HG03520 (cell line): ENCODE measurements around the gene FBXO10.

Experiments used
- ATAC-seq: cut with Tn5 transposase; IDR thresholded peaks from one replicate; pipeline ENCODE4 v1.9.1; 2021; ENCODE audit warnings: mild to moderate bottlenecking, moderate library complexity; ENCODE audit not compliant: unreplicated experiment

Gene FBXO10

DNA sequence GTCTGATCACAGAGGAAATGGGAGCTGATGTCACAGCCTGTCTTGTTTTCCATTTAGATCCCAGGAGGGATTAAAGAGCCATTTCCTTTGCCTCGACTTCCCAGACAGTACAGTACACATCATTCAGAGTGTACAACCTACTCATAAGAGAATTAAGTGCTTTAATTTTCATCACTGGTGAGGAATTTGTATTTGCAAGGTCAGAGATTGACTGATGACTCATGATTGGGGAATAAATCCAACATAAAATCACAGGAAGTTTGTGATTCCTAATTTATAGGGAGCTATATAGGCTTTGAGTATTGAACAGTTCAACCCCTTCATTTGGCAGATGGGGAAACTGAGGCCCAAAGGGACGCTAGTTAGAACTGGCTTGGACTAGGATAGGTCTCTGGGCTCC, 20.3 kb upstream of the FBXO10 start:
- ATAC-seq: no peak

DNA sequence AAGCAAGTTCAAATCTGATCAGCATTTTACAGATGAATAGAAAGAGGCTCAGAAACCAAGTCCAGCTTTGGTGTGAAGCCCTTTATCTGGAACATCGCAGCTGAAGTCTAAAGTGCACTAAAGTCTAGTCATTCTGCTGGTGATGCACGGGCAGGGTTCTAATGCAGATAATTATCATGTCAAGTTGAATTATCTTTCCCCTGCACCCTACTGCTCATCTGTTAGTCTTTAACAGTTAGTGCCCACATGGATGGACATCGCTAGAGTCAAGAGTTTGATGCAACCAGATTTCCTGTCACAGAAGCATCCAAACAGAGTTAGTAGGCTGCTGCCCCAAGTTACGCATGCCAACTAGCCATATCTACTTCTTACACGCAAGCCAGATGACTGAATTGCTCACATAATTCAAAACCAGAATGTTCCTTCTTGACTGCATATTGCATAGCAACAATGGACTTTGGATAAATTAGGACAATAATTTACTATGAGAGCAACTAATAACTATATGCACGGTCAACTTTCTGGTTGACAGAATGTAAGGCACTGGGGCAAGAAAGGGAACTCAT, 17.8 kb upstream of the FBXO10 start:
- peak; percentile 6 for ATAC-seq

DNA sequence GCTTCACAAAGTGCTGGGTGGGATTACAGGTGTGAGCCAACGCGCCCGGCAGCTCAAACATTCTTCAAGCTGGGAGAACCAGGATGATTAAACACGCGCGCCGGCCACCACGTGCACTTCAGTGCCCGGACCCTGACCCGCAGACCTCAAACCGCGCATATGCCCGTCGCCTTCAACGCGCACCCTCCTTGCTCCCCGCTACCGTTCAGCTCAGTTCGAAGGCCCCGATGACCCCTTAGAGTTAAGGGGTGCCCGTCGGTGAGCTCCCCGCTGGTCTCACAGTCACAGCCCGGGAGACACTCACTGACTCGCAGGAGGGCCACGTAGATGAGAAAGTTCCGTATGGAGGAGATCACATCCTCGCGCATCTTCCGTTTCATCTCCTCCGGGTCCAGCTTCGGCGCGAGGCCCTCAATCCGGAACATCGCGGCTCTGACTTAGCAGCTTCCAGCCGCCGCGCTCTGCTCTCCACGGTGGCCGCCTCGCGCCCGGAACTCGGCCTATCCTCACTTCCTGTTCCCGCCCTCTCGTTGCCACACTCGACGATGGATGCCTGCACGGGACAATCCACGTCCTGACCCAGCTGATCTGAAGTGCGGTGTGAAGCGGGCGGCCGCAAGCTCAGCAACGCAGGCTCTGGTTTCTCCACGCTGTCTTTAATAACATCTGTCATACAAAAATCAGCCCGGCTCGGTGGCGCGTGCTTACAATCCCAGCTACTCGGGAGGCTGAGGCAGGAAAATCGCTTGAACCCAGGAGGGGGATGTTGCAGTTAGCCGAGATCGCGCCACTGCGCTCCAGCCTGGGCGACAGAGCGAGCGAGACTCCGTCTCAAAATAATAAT, 16.1 kb upstream of the FBXO10 start, which contains the start of gene TOMM5:
TSS of gene TOMM5 (minus strand) at position 490 of the 844 bp plus-strand sequence. CDS start at position 425, 65 bp downstream.
- ATAC-seq: peak; percentile 84

DNA sequence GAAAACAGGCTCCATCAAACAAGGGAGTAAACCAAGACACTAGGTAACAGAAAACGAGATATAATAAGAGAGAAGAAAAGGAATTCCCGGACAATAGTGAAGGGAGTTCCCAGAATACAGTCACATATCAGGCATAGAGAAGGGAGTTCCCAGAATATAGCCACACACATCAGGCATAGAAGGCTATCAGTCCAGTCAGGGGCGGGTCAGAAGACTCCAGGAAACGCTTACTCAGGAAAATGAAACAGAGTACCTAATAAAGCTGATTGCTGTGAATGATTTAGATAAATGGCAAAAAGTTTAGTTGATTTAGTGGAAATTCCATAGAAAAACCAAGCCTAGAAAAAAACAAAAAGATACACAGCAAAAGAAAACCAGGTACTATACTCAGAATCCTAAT, 11.3 kb upstream of the FBXO10 start:
- ATAC-seq: no peak

DNA sequence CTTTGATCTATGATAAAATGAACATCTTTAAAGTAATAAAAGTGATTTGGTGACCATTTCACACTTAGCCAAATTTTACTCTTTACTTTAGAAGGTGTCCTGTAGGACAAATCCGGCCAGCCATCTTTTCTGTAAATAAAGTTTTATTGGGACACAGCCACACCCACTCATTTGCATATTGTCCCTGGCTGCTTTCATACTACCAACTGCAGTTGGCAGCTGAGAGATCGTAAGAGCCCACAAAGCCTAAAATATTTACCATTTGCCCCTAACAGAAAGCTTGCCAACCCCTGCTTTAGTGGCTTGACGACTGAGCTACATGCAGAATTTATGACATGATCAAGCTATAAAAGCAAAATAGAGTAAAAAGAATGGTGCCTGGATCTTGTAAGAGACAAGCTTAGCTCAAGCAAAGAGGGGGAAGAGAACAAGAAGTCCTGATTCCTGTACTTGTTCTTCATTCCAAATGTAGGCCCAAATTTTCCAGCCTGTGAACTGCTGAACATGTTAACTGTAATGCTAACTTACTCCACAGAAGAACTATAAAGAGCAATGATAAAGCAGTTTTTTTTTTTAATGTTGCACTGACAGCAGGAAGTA, 7.4 kb upstream of the FBXO10 start:
- ATAC-seq: no peak

DNA sequence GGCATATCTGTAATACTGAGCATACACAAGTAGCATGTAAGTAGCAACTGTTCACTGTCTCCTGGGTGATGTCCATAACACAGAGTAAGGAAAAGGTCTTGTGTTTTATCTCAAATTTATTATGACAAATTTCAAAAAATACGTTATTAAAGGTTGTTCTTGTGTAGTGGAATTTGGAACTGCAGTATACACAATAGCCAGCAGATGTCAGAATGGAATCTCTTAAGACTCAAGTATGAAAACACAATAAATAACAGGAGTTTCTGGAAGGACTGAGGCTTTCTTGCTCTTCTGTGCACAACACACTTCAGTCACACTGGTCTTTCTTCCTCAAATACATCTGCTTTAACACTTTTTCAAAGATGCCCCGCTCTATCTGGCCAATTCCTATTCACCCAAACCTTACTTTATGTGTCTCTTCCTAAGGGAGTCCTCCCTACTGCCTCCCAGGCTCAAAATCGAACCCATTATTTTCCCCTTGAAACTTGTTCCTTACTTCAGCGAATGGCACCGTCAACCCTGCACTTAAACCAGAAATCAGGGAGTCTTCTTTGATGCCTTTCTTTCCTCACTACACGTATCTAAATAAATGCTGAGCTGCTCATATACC, 6.5 kb upstream of the FBXO10 start:
- ATAC-seq: no peak

DNA sequence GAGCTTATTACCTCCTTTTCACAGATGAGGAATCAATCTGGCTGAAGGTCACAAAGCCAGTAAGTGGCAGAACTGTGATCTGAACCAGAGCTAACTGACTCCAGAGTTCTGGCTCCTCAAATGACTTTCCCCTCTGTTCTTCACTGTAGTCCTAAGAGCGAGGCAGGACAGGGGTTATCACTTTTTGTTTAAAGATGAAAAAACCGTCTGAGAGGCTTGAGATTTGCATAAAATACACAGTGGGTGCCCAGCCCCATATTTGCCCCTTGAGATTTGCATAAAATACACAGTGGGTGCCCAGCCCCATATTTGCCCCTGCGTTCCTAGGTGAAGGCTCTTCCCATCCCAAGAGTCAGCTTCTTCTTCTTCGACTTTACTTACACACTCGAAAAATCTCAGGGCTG, 667 bp downstream of the FBXO10 start:
- peak; percentile 29 for ATAC-seq

DNA sequence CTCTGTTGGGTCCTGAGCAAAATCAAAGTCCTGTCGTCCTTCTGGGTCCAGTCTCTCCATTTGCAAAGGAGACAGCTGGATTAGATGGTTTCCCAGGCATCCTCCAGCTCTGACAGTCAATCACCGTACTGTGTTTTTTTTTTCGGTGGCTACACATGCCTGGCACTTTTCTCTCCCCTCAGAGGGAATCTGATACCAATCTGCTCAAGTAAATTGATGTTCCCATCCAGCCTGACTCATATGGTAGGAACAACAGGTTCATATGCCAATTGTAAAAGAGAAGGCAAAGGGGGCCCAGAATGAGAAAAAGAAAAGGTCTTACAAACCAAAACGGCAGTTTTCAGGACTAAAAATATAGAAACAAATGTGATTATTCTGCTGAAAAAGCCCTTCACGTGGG, 1.2 kb downstream of the FBXO10 start:
- ATAC-seq: no peak

DNA sequence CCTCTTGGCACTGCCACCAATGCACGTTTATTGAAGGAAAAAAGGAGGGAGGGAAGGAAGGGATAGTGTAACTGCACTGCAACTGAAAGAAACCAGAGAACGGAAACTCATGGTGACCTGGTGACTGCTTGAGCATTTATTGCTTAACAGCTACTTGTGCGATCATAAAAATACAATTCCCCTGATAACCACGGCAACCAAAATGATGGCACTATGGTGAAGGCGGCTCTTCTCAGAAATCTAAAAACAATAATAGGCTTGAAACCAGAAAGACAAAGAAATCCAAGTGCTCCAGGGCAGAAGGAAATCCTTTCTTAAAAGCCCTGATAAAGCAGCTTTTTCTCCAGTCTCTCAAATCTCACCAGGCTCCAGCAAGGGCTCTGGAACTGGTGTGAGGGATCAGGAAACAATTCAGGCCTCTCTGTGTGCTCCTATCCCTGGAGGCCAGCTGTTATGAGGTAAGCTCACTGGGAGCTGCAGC, 1.9 kb downstream of the FBXO10 start:
- no peak for ATAC-seq

DNA sequence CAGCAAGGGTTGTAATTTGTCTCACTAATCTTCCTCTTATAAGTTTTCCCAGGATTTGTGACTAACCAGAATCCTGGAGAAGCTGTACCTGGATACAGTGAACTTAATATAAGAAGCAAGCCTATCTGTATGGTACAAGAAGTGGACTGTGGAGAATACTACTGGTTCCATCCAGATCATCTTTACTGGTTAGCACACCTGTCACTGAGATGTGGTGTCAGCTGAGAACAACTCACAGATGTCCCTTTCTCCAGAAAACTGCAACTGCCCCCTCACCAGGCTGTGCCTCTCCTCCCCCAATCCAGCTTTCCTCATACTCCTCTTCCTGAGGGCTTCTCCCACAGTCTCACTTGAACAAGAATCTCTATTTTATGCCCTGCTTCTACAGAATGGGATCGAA, 4.9 kb downstream of the FBXO10 start:
- ATAC-seq: no peak

DNA sequence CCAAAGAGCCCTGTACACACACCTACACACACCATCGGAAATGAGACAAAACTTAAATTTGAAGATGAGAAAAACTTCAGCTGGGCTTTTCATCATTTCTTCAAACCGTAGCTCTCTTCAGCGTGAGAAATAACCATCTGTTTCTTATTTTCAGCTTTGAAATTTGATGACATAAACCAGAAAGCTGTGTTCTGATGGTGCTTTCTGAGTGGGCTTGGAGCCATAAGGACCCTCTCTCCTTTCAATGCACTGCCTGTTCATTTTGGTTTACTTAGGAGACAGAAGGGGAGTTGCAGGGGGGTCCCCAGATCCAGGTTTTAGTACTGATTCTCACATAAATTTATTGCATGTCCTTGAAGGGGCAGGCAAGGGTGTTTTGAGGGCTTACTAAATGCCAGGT, 9.5 kb downstream of the FBXO10 start:
- ATAC-seq: no peak

DNA sequence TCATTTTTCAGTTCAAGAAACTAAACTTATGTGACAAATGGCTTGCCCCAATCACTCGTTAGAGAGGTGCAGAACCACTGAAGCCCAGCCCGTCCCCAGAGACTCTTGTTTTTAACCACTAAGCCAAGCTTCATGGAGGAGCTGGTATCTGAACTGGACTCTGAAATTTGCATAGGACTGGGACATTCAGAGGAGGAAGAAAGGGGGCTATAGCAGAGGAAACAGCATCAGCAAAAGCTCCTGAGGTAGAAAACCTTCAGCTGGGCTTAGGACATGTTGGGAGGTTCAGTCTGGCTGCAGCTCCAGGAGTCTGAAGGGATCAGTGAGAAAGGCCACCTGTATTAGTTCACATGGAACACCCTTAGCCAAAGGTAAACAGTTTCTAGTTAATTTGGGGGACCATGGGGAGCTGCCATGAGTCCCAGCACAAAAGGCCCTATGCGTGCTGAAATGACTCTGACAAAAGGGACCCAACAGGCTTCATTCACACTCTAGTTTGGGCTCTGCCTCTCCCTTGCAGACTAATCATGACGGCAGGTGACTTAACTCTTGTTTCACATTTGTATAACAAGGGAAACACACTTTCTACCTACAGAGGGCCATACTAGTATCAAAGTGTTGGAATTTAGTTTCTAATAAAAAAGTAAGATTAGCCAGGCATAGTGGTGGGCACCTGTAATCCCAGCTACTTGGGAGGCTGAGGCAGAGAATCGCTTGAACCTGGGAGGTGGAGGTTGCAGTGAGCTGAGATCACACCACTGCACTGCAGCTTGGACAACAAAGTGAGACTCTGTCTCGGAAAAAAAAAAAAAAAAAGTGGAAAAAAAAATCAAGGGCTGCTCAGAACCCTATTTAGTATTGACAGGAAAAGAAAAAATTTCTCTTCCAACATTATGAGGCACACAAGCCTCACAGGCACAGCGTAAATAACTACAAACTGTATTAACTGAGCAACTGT, 10.2 kb downstream of the FBXO10 start:
- ATAC-seq: peak; percentile 49

DNA sequence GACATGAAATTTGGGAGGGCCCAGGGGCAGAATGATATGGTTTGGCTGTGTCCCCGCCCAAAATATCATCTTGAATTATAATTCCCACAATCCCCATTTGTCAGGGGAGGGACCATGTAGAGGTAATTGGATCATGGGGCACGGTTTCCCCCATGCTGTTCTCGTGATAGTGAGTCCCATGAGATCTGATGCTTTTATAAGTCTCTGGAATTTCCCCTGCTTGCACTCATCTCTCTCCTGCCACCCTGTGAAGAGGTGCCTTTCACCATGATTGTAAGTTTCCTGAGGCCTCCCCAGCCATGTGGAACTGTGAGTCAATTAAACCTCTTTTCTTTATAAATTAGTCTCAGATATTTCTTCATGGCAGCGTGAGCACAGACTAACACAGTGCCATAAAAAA, 11.3 kb downstream of the FBXO10 start:
- ATAC-seq: no peak

DNA sequence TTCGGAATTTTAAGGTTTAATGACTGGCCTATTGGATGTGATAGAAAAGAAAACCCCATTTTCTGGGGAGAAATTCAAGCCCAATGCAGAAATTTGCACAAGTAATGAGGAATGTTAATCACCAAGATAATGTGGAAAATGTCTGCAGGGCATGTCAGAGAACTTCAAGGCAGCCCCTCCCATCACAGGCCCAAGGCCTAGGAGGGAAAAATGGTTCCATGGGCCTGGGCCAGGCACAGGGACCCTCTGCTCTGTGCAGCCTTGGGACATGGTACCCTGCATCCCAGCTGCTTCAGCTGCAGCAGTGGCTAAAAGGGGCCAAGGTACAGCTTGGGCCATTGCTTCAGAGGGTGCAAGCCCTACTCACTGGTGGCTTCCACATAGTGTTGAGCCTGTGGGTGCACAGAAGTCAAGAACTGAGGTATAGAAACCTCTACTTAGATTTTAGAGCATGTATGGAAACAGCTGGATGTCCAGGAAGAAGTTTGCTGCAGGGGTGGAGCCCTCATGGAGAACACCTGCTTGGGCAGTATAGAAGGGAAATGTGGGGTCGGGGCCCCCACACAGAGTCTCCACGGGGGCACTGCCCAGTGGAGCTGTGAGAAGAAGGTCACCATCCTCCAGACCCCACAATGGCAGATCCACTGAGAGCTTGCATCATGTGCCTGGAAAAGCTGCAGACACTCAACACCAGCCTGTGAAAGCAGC, 12.2 kb downstream of the FBXO10 start:
- ATAC-seq: no peak

DNA sequence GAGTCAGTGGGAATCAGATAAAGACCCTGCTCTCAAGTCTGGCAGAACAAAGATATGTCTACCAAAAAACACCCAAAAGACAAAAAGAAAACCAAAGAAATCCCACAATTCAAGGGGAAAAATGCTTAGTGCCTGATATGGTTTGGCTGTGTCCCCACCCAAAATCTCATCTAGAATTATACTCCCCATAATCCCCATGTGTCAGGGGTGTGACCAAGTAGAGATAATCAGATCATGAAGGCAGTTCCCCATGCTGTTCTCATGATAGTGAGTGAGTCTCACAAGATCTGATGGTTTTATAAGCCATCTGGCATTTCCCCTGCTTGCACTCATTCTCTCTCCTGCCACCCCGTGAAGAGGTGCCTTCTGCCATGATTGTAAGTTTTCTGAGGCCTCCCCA, 13.4 kb downstream of the FBXO10 start:
- no peak for ATAC-seq

DNA sequence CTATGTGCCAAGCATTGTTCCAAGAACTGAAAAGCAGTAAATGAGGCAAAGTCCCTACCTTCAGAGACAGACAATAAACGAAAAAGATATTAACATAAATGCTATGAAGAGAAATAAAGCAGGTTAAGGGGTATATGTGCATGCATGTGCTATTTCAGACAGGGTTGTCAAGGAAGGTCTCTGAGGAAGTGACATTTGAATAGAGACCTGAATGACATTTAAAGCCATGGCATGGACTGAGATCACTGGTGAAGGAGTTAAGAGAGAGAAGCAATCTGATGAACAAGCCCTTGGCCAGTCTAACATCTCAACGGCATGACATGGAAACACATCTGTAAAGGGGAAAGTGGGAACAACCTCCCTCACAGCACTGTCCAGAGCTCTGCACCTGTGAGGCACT, 14.5 kb downstream of the FBXO10 start:
- ATAC-seq: no peak

DNA sequence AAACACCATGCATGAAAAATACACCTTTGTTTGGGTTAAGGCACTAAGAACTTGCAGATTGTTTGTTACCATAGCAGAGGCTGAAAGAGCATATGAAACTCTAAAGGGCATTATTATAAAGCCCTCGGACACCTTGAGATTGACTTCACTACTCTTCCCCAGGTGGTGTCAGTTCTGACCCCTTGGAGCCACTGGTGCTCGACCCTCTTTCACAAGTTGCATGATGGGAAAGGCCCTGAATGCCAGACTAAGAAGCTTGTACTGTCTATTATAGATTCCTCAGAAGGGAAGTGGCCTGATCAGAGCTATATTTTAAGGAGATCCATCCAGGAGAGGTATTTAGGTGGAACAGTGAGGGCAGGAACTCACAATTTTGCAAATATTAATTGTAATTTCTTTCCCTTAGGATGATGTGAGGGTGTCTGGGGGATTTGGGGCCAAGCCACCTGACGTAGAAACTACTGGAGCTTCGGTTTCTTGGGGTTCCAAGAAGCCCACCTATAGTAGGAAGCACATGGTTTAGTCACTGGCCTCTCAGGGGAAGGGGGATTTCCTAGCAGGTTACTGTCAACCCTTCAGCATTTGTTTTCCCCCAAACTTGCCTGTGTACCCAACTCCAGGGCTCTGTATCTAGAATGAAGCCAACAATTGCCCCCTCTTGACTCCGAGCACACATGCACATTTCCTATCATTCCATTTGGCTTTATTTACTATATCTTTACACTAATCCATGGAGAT, 16.2 kb downstream of the FBXO10 start:
- ATAC-seq: no peak

DNA sequence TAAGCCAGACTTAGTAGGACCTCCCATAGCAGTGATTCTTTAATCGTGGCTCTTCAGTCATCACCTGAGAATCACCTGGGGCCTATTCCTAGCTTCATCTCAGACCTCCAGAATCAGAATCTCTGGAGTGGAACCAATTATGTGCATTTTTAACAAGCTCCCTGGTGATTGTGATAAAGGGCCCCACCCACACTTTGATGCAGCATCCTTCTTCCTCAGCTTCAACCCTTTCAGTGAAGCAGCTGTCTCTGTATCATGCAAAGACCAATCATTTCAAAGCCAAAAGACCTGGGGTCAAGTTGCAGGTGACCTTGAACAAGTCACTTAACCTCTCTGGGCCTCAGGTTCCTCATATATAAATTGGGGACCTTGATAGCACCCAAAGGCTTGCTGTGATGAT, 17.1 kb downstream of the FBXO10 start:
- ATAC-seq: no peak

DNA sequence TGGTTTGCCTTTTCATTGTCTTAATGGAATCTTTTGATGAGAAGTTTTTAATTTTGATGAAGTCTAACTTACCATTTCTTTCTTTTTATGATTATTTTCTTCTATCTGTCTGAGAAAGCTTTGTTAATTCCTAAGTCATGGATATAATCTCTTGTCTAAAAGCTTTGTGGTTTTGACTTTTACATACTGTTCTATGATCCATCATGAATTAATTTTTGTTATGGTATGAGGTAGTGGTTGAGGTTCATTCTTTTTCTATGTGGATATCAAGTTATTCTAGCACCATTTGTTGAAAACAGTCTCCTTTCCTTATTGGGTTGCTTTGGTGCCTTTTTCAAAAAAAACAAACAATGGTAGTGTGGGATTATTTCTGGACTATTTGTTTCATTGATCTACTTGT, 20.4 kb downstream of the FBXO10 start:
- no peak for ATAC-seq
